Lower leg skin (tissue), 4 donors: ENCODE data around the gene SLC17A2. TPM values are rescaled to one million over a fixed set of nuclear protein-coding genes. Genes with fewer than 3 reads are reported as not detected.
"Not testable (repeated sequence)": the region's sequence is repeated elsewhere in the genome, so short reads cannot be mapped to it uniquely, and the experiment has no call there.

Experiments
- DNase-seq, 2 donors: peaks; one replicate each; pipeline ENCODE4 v3.0.0-alpha.2; 2019; ENCODE audit warnings: low spot score in 2 of 2
- H3K4me3 ChIP-seq: fragments of 200-600 bp; sonication (generic); 2 replicates; pipeline ENCODE4 v1.5.1; 2017; ENCODE audit warnings: mild to moderate bottlenecking, low read depth; ENCODE audit not compliant: poor library complexity, severe bottlenecking
- CTCF ChIP-seq, 3 donors: fragments of 450-650 bp; IDR thresholded peaks; one replicate each; pipeline ENCODE4 v1.5.1; 2016; ENCODE audit warnings: antibody characterized with exemption in 3 of 3, mild to moderate bottlenecking in 3 of 3, moderate library complexity in 2 of 3
- POLR2A ChIP-seq, 2 donors: fragments of 450-650 bp; IDR thresholded peaks; one replicate each; pipeline ENCODE4 v1.6.1; 2016 to 2017; ENCODE audit warnings: antibody characterized with exemption in 2 of 2, mild to moderate bottlenecking in 1 of 2, moderate library complexity in 1 of 2
- WGBS, 2 donors: methylation state at CpG; one replicate each; pipeline ENCODE4 v1.1.5; 2018; 5-methylcytosine and 5-hydroxymethylcytosine counted together
- intact Hi-C: fragments of 100-400 bp; cut with DNase I; formaldehyde crosslinking; loops from one replicate; pipeline ENCODE4 v1.15.0; 2023; ENCODE audit warnings: low total_unique reads
- total RNA-seq, 4 donors: library from RNA; depleted of rRNA; stranded (reverse); fragments of >200 nt; gene quantifications; one replicate each; pipeline ENCODE4 v1.1.0, GENCODE V29; 2016

SLC17A2 gene
- total RNA-seq, 4 donors from 2014 or later: not detected

DNA sequence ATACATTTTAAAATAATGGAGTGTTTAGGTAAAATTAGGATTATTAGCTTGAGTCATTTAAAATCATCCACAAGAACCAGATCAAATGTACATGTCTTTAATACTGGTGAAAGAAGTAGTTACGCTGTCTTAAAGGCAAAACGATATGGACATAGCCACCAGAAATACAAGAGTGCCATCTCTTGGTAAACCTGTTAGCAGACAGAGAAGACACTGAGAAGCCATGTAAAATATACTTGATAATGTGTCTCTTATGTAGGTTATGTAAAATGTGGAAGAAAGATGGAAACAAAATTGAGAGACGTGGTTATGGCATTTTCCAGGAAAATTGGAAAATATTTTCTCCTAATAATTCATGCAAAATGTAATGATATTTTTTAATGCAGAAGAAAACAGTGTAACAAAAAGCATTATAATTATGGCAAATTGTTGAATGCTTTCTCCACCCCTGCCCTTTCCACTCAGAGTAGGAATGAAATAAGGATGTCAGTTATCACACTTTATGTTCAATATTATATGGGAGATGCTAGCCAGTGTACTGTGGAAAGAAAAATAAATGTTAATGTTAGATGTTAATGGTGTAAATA lies 12.2 kb upstream of the SLC17A2 start:
- no peak overlapping the region for H3K4me3 ChIP-seq
- TF ChIP-seq POLR2A (IDR thresholded peaks at IDR 0.05) (no peak), CTCF (IDR thresholded peaks at IDR 0.05) (no peak)
- 34 to 37% methylated on average over 3 of the region's 3 CpGs for WGBS, 2 donors
- intact Hi-C loops: no loop called here
- no peak for DNase-seq

GRCh38 chr6:25939593-25939992 lies 9.1 kb upstream of the SLC17A2 start:
- intact Hi-C loops: no loop called here
- 63 to 68% methylated on average over 2 of the region's 2 CpGs for WGBS, 2 donors
- no peak overlapping the region for H3K4me3 ChIP-seq
- no peak for TF ChIP-seq CTCF (IDR thresholded peaks at IDR 0.05)
- TF ChIP-seq POLR2A (IDR thresholded peaks at IDR 0.05): no peak
- no peak for DNase-seq

DNA sequence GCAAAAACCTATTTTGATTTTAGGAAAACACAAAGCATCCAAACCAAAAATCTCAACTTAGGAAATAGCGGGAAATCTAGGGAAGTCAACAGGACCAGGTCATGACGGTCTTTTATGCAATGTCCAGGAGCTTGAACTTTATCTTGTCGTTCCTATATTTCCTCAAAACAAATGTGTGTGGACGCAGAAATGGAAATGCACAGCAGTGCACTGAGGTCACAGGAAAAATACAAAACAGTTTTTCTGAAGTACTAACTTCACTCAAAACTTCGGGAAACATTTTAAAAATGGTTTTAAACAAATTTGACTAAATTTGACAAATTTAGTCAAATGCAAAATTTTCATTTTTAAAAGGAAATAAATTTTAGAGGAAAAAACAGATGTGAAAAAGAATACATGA lies 5.5 kb upstream of the SLC17A2 start:
- 90 to 93% methylated on average over 5 of the region's 5 CpGs for WGBS, 2 donors
- intact Hi-C loops: no loop called here
- TF ChIP-seq POLR2A (IDR thresholded peaks at IDR 0.05) (no peak), CTCF (IDR thresholded peaks at IDR 0.05) (no peak)

GRCh38 chr6:25934735-25935313 lies 4.3 kb upstream of the SLC17A2 start:
- no peak overlapping the region for H3K4me3 ChIP-seq
- DNase-seq: no peak
- WGBS, 2 donors: 79 to 86% methylated on average over 3 of the region's 3 CpGs
- no peak for TF ChIP-seq CTCF (IDR thresholded peaks at IDR 0.05)
- TF ChIP-seq POLR2A (IDR thresholded peaks at IDR 0.05): no peak
- intact Hi-C loops: no loop called here

More for the DNA sequence above, 5.5 kb upstream of the SLC17A2 start:
- no peak overlapping the region for H3K4me3 ChIP-seq
- DNase-seq: no peak

DNA sequence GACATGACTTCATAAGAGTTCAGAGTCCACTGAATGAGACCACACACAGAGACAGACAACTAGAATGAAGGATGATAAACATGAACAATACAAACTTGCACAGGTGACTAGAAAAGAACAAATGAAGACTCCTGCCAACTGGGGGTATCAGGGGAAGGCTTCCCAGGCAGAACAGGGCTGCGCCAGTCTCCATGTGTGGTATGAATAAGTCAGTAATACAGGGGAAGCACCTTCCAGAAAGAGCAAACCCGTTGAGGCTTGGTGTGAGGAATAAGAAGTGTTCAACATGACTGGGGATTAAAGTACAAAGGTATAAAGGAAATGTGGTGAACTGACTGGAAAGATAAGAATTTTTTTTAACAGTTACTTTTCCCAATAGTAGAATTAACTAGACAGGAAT lies 3.7 kb upstream of the SLC17A2 start:
- no peak overlapping the region for H3K4me3 ChIP-seq
- DNase-seq: no peak
- intact Hi-C loops: no loop called here
- WGBS, 2 donors: 71 to 78% methylated on average over 2 of the region's 2 CpGs
- no peak for TF ChIP-seq CTCF (IDR thresholded peaks at IDR 0.05)
- no peak for TF ChIP-seq POLR2A (IDR thresholded peaks at IDR 0.05)

DNA sequence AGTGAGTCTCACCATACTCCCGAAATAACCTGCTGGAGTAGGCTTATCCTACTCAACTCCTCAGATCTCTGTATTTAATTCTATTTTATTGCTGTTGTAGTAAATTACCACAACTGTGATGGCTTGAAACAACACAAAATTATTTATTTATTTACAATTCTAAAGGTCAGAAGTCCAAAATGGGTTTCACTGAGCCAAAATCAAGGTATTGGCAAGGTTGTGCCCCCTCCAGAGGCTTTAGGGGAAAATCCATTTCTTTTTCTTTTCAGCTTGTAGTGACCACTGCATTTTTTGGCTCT lies 869 bp upstream of the SLC17A2 start:
- 68 to 85% methylated on average over 1 of the region's 1 CpG for WGBS, 2 donors
- intact Hi-C loops: no loop called here
- DNase-seq: no peak
- TF ChIP-seq POLR2A (IDR thresholded peaks at IDR 0.05) (no peak), CTCF (IDR thresholded peaks at IDR 0.05) (no peak)
- H3K4me3 ChIP-seq: no peak overlapping the region

DNA sequence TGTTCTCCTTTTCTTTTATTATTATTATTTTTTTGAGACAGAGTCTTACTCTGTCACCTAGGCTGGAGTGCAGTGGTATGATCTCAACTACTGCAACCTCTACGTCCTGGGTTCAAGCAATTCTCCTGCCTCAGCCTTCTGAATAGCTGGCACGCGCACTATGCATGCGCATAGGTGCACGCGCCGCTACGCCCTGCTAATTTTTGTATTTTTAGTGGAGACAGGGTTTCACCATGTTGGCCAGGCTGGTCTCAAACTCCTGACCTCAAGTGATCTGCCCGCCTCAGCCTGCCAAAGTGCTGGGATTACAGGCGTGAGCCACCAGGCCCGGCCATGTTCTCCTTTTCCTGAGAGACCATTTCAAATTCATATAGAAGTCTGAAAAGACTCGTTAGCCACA lies 706 bp downstream of the SLC17A2 start:
- WGBS, 2 donors: 90 to 93% methylated on average over 12 of the region's 12 CpGs
- intact Hi-C loops, DNase-seq, H3K4me3 ChIP-seq: not testable (repeated sequence)
